ENCODE measurements around the gene IL1RN.

DNA sequence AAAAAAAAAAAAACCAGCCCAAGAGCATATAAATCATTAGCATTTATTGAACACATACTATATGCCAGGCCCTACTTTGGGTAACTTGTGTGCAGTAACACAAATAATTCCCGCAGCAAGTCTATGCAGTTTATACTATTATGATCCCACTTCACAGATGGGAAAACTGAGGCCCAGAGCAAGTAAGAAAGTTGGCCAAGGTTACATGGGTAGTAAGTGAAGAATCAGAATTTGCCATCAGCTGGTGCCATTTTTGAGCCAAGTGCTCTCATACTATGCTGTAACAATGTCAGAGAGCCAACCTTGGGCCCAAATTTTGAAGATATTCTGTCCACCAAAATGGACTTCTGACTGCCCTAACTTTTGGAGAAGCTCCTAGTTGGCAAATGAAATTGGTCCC, 32.9 kb downstream of the IL1RN start:
- TF ChIP-seq, protein P1, sequence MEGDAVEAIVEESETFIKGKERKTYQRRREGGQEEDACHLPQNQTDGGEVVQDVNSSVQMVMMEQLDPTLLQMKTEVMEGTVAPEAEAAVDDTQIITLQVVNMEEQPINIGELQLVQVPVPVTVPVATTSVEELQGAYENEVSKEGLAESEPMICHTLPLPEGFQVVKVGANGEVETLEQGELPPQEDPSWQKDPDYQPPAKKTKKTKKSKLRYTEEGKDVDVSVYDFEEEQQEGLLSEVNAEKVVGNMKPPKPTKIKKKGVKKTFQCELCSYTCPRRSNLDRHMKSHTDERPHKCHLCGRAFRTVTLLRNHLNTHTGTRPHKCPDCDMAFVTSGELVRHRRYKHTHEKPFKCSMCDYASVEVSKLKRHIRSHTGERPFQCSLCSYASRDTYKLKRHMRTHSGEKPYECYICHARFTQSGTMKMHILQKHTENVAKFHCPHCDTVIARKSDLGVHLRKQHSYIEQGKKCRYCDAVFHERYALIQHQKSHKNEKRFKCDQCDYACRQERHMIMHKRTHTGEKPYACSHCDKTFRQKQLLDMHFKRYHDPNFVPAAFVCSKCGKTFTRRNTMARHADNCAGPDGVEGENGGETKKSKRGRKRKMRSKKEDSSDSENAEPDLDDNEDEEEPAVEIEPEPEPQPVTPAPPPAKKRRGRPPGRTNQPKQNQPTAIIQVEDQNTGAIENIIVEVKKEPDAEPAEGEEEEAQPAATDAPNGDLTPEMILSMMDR (IDR thresholded peaks at IDR 0.05; ENCODE audit: poor library complexity, severe bottlenecking), result no peak
- TF ChIP-seq RAD21 (conservative IDR thresholded peaks at IDR 0.05) (no peak), POLR2AphosphoS5 (IDR thresholded peaks at IDR 0.05) (no peak), MXI1 (conservative IDR thresholded peaks at IDR 0.05; ENCODE audit: poor library complexity, severe bottlenecking) (no peak), EZH2 (IDR thresholded peaks at IDR 0.05; ENCODE audit: borderline replicate concordance, insufficient read depth, low read length, poor library complexity, severe bottlenecking) (no peak)
- TF ChIP-seq, protein P2, sequence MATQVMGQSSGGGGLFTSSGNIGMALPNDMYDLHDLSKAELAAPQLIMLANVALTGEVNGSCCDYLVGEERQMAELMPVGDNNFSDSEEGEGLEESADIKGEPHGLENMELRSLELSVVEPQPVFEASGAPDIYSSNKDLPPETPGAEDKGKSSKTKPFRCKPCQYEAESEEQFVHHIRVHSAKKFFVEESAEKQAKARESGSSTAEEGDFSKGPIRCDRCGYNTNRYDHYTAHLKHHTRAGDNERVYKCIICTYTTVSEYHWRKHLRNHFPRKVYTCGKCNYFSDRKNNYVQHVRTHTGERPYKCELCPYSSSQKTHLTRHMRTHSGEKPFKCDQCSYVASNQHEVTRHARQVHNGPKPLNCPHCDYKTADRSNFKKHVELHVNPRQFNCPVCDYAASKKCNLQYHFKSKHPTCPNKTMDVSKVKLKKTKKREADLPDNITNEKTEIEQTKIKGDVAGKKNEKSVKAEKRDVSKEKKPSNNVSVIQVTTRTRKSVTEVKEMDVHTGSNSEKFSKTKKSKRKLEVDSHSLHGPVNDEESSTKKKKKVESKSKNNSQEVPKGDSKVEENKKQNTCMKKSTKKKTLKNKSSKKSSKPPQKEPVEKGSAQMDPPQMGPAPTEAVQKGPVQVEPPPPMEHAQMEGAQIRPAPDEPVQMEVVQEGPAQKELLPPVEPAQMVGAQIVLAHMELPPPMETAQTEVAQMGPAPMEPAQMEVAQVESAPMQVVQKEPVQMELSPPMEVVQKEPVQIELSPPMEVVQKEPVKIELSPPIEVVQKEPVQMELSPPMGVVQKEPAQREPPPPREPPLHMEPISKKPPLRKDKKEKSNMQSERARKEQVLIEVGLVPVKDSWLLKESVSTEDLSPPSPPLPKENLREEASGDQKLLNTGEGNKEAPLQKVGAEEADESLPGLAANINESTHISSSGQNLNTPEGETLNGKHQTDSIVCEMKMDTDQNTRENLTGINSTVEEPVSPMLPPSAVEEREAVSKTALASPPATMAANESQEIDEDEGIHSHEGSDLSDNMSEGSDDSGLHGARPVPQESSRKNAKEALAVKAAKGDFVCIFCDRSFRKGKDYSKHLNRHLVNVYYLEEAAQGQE (IDR thresholded peaks at IDR 0.05; ENCODE audit: borderline replicate concordance), result no peak

Data from neural cell (in vitro differentiated cells).